AG09319 (cell line): ENCODE measurements around the gene THRA.
A peak's percentile ranks its signal among the peaks of the same experiment; 100 is the strongest.

Experiments
- DNase-seq: peaks from one replicate; pipeline ENCODE4 v3.0.0-alpha.2; 2010; ENCODE audit warnings: low read depth; ENCODE audit errors: extremely low read depth
- TF ChIP-seq, protein P1 (sequence below): IDR thresholded peaks from 2 replicates; pipeline ENCODE4 v1.5.1; 2011; ENCODE audit warnings: low read depth, mild to moderate bottlenecking, inconsistent platforms, low read length, moderate library complexity

THRA gene

DNA sequence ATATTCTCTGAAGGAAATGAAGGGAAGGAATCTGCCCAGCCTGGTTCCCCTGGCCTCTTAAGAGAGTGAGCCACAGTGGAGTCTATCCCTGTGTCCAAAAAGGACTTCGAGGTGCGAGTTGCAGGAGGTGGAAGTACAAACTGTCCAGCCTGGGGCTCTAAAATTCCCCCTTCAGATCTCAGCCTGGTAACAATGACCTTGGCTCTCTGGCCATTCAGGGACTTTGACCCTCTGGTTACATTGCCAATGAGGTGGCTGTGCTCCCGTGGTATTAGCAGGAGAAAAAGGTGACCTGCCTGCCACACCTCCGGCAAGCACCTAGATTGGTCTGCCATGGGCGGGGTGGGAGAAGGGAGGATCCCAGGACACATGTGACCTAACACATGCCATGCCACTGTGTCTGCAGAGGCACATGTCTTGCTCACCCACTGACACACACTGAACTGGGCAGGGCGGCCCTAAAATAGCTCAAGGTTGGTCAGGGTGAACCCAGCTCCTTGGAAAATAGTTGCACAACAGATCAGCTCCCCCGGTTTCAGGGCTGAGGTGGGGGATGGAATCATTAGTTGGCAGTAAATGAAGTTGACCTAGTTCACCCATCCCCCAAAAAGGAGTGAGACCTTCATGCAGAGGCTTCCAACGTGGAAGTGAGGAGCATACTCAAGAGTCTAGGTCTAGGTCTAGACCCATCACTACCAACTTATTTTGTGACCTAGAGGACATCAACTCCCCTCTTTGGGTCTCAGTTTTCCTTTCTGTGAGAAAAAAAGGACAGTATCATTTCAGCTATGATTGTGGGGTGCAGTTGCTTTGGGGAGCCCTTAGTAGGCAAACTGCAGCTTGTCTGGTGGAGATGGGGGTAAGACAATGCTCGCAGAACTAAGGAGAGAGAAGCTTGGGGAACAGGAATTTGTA, 35.4 kb downstream of the THRA start:
- no peak for DNase-seq
- TF ChIP-seq, protein P1, sequence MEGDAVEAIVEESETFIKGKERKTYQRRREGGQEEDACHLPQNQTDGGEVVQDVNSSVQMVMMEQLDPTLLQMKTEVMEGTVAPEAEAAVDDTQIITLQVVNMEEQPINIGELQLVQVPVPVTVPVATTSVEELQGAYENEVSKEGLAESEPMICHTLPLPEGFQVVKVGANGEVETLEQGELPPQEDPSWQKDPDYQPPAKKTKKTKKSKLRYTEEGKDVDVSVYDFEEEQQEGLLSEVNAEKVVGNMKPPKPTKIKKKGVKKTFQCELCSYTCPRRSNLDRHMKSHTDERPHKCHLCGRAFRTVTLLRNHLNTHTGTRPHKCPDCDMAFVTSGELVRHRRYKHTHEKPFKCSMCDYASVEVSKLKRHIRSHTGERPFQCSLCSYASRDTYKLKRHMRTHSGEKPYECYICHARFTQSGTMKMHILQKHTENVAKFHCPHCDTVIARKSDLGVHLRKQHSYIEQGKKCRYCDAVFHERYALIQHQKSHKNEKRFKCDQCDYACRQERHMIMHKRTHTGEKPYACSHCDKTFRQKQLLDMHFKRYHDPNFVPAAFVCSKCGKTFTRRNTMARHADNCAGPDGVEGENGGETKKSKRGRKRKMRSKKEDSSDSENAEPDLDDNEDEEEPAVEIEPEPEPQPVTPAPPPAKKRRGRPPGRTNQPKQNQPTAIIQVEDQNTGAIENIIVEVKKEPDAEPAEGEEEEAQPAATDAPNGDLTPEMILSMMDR = no peak

DNA sequence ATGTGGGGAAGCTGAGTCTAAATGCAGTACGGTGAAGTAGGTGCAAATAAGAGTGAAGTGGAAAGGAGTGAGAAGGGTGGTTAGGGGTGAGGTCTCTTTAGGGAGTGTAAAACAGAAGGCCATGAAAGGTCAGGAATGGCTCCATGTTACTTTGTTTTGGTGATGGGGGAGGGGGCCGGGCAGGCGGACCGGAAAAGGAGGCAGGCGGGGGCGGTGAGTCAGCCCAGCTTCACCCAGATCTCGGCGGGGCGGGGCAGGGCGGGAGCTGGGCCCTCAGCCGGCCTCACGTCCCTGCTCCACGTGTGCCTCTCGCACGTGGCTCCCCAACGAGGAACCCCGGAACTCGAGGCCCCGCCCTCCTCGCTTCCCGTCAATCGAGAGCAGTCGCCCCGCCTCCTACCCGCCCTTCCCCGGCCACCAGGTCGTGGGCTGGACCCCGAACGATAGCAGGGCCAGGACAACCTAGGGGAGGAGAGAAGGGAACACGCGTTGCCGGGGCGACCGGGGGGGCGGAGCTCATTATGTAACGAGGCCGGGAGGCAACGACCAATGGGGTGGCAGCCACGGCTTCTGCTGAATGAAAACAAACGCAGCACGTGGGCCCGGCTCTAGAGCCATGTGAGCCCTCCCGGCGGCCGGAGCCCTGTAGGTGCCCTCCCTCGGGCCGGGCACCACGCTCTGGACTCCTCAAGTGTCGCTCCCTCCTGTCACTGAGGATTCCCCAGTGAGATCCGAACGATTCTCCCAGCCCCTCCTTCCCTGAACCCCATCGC, 36.3 kb downstream of the THRA start:
- peak; percentile 99 for DNase-seq
- TF ChIP-seq, protein P1 = no peak

DNA sequence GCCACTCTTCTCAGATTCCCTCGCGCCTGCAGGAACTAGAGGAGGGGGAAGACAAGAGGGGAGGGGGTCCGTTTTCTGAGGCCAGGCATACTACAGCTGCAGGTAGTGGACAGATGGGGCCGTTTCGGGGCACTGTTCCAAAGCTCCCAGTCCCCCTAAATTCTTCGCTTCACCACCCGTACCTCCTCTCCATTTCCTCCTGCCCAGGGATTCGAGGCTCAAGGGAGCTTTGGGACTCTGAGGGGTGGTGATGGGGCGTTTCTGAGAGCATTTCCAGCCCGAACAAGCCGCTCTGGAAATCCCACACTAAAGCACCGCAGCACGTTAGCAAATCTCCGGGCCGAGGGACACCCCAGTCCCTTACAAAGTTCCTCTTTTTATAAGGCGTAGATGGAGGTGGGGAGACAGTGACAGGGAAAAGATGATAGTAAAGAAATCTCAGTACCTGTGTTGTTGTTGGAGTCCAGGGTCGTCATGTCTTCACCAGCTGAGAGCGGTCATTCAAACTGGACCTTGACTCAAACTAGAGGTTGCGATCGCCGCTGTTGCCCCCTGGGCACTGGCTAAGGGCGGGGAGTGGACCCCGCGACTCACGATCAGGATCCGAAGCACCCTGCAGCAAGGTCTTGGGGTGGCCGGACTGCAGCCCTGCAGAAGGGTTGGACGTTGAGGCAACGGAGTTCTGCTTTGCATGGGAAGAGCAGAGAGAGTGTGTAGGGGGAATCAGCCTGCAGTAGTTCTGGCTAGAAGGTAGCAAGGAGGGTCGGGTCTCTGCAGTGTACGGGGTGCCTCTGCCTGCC, 37.1 kb downstream of the THRA start:
- TF ChIP-seq, protein P1 = no peak
- DNase-seq = no peak

DNA sequence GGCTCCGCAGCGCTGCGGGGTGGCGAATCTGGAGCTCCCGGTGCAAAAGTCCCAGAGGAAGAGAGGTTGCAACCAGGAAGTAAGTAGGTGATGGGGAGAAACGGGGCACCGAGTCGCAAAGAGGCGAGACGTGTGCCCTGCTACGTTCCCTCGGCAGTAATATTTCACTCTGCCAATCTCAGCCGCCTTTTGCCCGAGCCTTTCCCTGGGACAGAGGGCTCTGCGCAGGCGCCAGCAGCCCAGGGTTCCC, 37.6 kb downstream of the THRA start, which contains the start of gene NR1D1:
NR1D1 (minus strand) TSS at position 171 of the 250 bp plus-strand sequence. CDS start 495 bp downstream, outside the sequence.
- TF ChIP-seq, protein P1 = no peak
- DNase-seq = no peak

DNA sequence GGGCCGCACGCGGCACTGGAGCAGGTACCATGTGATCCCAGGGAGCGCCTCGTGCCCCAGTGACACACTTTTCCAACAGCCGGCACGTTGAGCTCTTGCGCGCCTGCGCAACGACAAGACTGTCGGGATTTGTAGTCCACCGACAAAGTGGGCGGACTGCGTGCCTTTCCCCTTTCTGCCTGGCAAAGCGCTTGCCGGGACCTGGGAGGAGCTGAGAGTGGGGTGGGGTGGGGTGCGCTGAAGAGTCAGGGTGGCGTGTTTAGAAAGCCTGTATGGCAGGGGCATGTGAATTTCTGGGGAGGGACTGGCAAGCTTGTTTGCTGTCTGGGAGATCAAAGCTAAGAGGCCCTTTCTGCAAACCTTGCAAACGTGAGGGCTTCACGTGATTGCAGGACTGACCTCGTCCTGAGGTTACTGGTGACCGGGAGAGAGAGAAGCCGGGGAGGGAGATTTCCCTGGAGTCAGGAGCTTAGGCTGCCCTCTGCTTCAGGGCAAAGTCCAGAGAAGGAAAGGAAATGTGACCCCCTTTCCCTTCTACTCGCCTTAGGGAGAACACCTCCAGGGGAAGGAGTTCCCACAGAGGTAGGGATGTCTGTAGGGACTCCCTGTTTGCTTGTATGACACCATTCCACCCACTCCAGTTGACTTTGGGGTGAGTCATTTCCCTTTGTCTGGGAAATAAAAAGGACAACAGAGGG, 38.1 kb downstream of the THRA start:
- TF ChIP-seq, protein P1 = no peak
- peak; percentile 98 for DNase-seq

DNA sequence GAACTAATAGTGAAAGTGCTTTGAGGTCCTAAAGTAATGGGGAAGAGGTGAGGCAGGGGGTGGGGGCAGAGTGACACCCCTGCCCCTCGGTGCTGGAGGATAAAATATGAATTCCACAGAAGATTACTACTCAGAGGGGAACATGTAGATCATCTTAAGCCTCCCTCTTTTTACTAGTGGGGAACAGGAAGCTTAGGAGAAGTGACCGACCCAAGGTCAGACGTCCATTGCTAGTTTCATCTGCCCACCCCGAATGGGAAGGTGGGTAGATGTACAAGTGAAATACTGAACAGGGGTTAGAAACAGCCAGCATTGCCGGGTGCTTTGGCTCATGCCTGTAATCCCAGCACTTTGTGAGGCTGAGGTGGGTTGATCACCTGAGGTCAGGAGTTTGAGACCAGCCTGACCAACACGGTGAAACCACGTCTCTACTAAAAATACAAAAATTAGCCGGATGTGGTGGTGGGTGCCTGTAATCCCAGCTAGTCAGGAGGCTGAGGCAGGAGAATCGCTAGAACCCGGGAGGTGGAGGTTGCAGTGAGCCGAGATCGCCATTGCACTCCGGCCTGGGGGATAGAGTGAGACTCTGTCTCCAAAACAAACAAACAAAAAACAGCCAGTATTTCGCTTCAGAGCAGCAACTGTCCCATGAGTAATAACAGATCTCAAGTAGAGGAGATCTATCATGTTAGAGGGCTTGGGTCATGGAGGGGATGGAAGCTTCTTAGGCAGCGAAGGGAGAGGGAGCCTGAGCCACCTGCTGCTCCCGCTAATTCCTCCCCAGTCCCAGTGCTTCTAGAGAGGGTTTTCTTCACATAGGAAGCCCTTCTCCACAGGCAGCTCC, 38.8 kb downstream of the THRA start:
- DNase-seq = no peak
- TF ChIP-seq, protein P1 = no peak
